OCI-LY3 (cell line): ENCODE measurements around the gene ANO8.

Experiments
- H2AFZ ChIP-seq: fragments of 200-600, 300-600 bp; shearing (Covaris generic); 2 replicates; pipeline ENCODE4 v1.6.0; 2014; ENCODE audit warnings: antibody characterized with exemption, low read depth, low read length
- H3K27ac ChIP-seq: fragments of 200-600, 300-600 bp; sonication (generic); 2 replicates; pipeline ENCODE4 v1.5.1; 2014; ENCODE audit warnings: mild to moderate bottlenecking, low read length, moderate library complexity, mixed read lengths
- H3K27me3 ChIP-seq: fragments of 200-600, 300-600 bp; sonication (generic); 2 replicates; pipeline ENCODE4 v1.6.1; 2014; ENCODE audit warnings: low read depth, low read length, mixed read lengths
- H3K36me3 ChIP-seq: fragments of 200-600, 300-600 bp; sonication (generic); replicated peaks from 2 replicates; pipeline ENCODE3; 2014; ENCODE audit warnings: low read depth, low read length, mixed read lengths
- H3K4me1 ChIP-seq: fragments of 300-600, 200-600 bp; sonication (generic); 2 replicates; pipeline ENCODE4 v1.6.1; 2014; ENCODE audit warnings: low read length, mixed read lengths
- H3K4me2 ChIP-seq: fragments of 200-600, 300-600 bp; sonication (generic); 2 replicates; pipeline ENCODE4 v1.6.1; 2014; ENCODE audit warnings: low read length, mixed read lengths
- H3K4me3 ChIP-seq: fragments of 300-600, 200-600 bp; sonication (generic); 2 replicates; pipeline ENCODE4 v1.5.1; 2014; ENCODE audit warnings: antibody characterized with exemption, mild to moderate bottlenecking, low read length, moderate library complexity
- H3K79me2 ChIP-seq: fragments of 300-600, 200-600 bp; shearing (Covaris generic); 2 replicates; pipeline ENCODE4 v1.6.1; 2014; ENCODE audit warnings: mild to moderate bottlenecking, low read length, mixed read lengths
- H3K9ac ChIP-seq: fragments of 300-600, 200-600 bp; shearing (Covaris generic); 2 replicates; pipeline ENCODE4 v1.6.0; 2014; ENCODE audit warnings: mild to moderate bottlenecking, low read length, moderate library complexity
- H3K9me3 ChIP-seq: fragments of 200-600, 300-600 bp; shearing (Covaris generic); 2 replicates; pipeline ENCODE4 v1.6.1; 2014; ENCODE audit warnings: low read length, mixed read lengths; ENCODE audit not compliant: insufficient read depth
- H4K20me1 ChIP-seq: fragments of 200-600, 300-600 bp; sonication (generic); 2 replicates; pipeline ENCODE4 v1.6.1; 2016; ENCODE audit warnings: low read length, mixed read lengths; ENCODE audit not compliant: insufficient read depth
- EZH2phosphoT487 ChIP-seq: fragments of 200-600 bp; shearing (Covaris generic); IDR thresholded peaks from 2 replicates; pipeline ENCODE4 v1.6.1; 2018; ENCODE audit warnings: antibody characterized with exemption, mixed run types, low read depth
- TF ChIP-seq, protein P1 (sequence below): fragments of 200-600, 300-600 bp; sonication (generic); IDR thresholded peaks from 2 replicates; pipeline ENCODE4 v1.5.1; 2014; ENCODE audit warnings: antibody characterized with exemption, low read length, low read depth

Gene ANO8

GRCh38 chr19:17309965-17310461, 24.6 kb downstream of the ANO8 start:
- H3K79me2 ChIP-seq: peaks cover 53% of the 10 kb centered on the region
- TF ChIP-seq, protein P1, sequence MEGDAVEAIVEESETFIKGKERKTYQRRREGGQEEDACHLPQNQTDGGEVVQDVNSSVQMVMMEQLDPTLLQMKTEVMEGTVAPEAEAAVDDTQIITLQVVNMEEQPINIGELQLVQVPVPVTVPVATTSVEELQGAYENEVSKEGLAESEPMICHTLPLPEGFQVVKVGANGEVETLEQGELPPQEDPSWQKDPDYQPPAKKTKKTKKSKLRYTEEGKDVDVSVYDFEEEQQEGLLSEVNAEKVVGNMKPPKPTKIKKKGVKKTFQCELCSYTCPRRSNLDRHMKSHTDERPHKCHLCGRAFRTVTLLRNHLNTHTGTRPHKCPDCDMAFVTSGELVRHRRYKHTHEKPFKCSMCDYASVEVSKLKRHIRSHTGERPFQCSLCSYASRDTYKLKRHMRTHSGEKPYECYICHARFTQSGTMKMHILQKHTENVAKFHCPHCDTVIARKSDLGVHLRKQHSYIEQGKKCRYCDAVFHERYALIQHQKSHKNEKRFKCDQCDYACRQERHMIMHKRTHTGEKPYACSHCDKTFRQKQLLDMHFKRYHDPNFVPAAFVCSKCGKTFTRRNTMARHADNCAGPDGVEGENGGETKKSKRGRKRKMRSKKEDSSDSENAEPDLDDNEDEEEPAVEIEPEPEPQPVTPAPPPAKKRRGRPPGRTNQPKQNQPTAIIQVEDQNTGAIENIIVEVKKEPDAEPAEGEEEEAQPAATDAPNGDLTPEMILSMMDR: no peak
- TF ChIP-seq EZH2phosphoT487: no peak

GRCh38 chr19:17309198-17309964, 25.3 kb downstream of the ANO8 start, which contains the start of gene DDA1:
Gene DDA1 (plus strand): TSS chr19:17309563. CDS start chr19:17309655, 92 bp downstream.
- Histone ChIP-seq H3K27me3 (no peaks in the 10 kb centered on the region), H3K4me1 (peaks cover 21% of the 10 kb centered on the region), H4K20me1 (peaks cover 12% of the 10 kb centered on the region; the same call in 1 of the 2 replicates), H3K79me2 (peaks cover 53% of the 10 kb centered on the region), H3K27ac (peak within 1 kb of the TSS; percentile 47), H3K9ac (peak within 1 kb of the TSS; percentile 91), H3K4me3 (peak within 1 kb of the TSS; percentile 98), H3K4me2 (peak within 1 kb of the TSS; percentile 87), H3K9me3 (no peaks in the 10 kb centered on the region), H3K36me3 (peaks cover 11% of the 10 kb centered on the region), H2AFZ (no peak within 1 kb of the TSS)
- TF ChIP-seq, protein P1: no peak
- no peak for TF ChIP-seq EZH2phosphoT487

More at GRCh38 chr19:17309965-17310461, 24.6 kb downstream of the ANO8 start:
- Histone ChIP-seq H2AFZ (no peak overlapping the region), H3K36me3 (peaks cover 14% of the 10 kb centered on the region), H3K27ac (peak overlapping the region; percentile 47), H3K4me3 (peak overlapping the region; percentile 98), H3K9me3 (no peaks in the 10 kb centered on the region), H3K4me2 (peak overlapping the region; percentile 87), H4K20me1 (peaks cover 12% of the 10 kb centered on the region; the same call in 1 of the 2 replicates), H3K4me1 (peaks cover 16% of the 10 kb centered on the region), H3K9ac (peak overlapping the region; percentile 91), H3K27me3 (no peaks in the 10 kb centered on the region)

- no peak overlapping the region for H3K27ac ChIP-seq
- no peak overlapping the region for H3K4me2 ChIP-seq
- no peaks in the 10 kb centered on the region for H3K9me3 ChIP-seq
- TF ChIP-seq, protein P1: no peak
- no peak for TF ChIP-seq EZH2phosphoT487
- peaks cover 12% of the 10 kb centered on the region; the same call in 1 of the 2 replicates for H4K20me1 ChIP-seq
- peaks cover 5% of the 10 kb centered on the region for H3K36me3 ChIP-seq
- peaks cover 26% of the 10 kb centered on the region for H3K4me1 ChIP-seq
- no peak overlapping the region for H3K4me3 ChIP-seq
- no peak overlapping the region for H3K9ac ChIP-seq
- H3K79me2 ChIP-seq: peaks cover 50% of the 10 kb centered on the region
- no peaks in the 10 kb centered on the region for H3K27me3 ChIP-seq
- H2AFZ ChIP-seq: no peak overlapping the region
These were observed 26.7 kb downstream of the ANO8 start for GRCh38 chr19:17307876-17308377.

GRCh38 chr19:17306285-17306714, 28.4 kb downstream of the ANO8 start:
- H3K4me2 ChIP-seq: peak overlapping the region; percentile 77
- H2AFZ ChIP-seq: peak overlapping the region; percentile 13; the same call in 1 of the 2 replicates
- peak overlapping the region; percentile 73 for H3K9ac ChIP-seq
- H3K4me3 ChIP-seq: peak overlapping the region; percentile 83
- H3K36me3 ChIP-seq: no peaks in the 10 kb centered on the region
- H3K27me3 ChIP-seq: no peaks in the 10 kb centered on the region
- 0 out of 2 replicates have a peak, but pooled peaks cover 5% of the 10 kb centered on the region for H4K20me1 ChIP-seq
- H3K27ac ChIP-seq: peak overlapping the region; percentile 75
- H3K9me3 ChIP-seq: no peaks in the 10 kb centered on the region
- peaks cover 33% of the 10 kb centered on the region for H3K4me1 ChIP-seq
- H3K79me2 ChIP-seq: peaks cover 36% of the 10 kb centered on the region
- no peak for TF ChIP-seq EZH2phosphoT487
- TF ChIP-seq, protein P1: no peak
